CMK (cell line): Measurements from ENCODE around the gene ADARB2.
"Not testable (repeated sequence)": the region's sequence is repeated elsewhere in the genome, so short reads cannot be mapped to it uniquely, and the experiment has no call there.

Experiments
- DNase-seq: peaks from one replicate; pipeline ENCODE4 v3.0.0-alpha.2; 2010; ENCODE audit warnings: low read depth

Gene ADARB2

DNA sequence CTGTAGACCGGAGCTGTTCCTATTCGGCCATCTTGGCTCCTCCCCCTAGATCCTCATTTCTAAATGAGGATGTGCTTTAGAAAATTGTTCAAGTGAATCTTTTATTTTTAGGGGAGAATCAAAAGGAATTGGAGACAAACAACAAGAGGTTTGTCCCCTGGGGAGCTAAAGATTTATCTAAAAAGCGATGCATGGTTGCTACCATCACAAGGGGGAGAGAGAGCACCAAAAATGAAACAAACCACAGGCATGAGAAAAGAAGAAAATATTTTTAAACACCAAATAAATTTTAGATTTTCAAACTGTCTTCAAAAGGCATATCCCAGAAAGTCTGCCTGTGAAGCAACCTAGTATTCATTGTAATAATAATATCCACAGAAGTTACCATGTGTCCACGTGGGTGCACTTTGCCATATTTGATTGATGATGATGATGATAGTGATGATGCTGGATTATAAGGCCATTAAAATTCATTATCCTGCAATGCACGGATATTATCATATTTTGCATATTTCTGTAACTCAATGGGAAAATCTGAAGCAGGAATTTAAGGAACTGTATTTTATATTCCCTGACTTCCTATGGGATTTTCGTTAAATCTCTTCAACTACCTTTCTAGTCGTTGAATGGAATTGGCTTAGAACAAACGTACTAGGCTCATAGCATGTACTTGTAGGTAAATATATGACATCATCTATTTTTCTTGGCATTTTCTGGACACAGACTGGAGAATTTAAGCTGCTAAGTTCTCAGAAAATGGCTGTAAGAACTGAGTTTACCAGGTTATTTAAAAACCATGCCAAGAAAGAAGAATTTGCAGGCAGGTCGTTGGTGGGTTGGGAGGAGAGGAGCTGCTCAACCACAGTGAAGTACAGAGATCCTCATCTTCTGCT, 509.6 kb downstream of the ADARB2 start:
- DNase-seq = no peak

DNA sequence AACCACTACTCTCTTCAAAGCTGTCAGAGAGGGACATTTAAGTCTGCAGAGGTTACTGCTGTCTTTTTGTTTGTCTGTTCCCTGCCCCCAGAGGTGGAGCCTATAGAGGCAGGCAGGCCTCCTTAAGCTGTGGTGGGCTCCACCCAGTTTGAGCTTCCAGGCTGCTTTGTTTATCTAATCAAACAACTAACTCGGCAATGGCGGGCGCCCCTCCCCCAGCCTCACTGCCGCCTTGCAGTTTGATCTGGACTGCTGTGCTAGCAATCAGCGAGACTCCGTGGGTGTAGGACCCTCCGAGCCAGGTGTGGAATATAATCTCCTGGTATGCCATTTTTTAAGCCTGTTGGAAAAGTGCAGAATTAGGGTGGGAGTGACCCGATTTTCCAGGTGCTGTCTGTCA, 510.4 kb downstream of the ADARB2 start:
- not testable (repeated sequence) for DNase-seq

DNA sequence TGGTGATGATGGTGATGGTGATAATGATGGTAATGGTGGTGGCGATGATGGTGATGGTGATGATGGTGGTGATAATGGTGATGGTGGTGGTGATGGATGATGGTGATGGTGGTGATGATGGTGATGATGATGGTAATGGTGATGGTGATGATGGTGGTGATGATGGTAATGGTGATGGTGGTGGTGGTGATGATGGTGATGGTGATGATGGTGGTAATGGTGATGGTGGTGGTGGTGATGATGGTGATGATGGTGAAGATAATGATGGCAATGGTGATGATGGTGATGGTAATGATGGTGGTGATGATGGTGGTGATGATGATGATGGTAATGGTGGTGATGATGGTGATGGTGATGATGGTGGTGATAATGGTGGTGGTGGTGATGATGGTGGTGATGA, 517.5 kb downstream of the ADARB2 start:
- not testable (repeated sequence) for DNase-seq

DNA sequence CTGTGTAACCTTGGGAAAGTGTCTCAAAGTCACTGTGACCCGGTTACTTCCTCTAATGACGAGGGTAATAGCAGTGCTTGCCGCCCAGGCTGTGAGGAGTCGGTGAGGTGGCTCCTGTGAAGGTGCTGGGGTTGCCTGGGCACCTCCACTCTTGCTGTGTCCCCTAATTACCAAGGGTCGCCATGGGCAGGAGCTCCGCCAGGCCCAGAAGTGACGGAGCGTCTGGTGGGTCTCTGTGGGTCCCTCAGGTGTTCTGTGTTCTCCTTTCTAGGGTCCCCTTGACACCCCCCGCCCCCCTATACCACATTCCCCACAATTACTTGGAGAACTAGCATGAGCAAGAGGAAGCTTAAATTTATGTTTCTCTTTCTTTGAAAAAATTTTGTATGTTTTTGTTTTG, 519.7 kb downstream of the ADARB2 start:
- no peak for DNase-seq

DNA sequence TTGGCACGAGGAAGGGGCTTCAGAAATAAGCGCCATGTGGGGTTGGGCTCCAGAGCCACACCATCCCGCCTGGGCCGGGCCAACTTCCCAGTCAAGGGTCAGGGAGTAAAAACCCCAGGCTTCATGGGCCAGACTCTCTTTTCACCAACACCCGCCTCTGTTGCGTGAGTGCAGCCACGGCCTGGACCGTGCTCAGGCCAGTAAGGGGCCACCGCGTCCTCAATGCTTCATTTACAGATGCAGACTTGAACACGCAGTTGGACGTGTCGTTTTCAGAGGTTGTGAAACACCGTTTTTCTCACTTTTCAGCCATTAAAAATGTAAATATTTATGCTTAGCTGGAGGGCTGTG, 520.1 kb downstream of the ADARB2 start:
- no peak for DNase-seq

DNA sequence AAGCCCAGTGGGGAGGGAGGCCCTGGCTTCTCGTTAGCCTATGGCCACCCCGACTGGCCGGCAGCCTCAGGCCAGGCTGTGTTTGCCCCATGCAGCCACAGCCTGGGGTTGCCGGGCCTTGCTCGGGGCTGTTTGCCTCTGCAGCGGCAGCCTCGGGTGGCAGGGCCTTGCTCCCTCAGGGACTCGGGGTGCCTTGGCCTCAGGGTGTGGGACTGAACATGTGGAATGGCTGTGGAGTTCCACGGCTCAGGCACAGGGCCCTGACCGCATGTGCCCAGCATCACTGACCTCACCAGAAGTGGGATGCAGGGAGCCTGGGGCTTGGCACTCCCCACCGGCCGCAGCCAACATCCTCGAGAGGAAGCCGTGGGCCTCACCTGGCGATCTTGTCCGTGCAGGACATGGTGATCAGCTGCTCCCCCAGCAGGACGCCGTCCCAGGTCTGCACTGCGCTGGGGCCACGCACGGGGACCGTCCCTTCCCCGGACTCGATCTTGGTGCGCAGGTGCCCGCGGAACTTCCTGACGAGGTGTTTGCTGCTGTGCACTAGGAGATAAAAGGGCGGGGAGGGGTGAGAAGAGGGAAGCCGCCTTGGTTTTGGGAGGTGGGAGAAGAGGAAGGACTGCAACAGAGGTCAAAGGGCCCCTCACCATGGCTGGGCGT, 520.6 kb downstream of the ADARB2 start:
- no peak for DNase-seq

DNA sequence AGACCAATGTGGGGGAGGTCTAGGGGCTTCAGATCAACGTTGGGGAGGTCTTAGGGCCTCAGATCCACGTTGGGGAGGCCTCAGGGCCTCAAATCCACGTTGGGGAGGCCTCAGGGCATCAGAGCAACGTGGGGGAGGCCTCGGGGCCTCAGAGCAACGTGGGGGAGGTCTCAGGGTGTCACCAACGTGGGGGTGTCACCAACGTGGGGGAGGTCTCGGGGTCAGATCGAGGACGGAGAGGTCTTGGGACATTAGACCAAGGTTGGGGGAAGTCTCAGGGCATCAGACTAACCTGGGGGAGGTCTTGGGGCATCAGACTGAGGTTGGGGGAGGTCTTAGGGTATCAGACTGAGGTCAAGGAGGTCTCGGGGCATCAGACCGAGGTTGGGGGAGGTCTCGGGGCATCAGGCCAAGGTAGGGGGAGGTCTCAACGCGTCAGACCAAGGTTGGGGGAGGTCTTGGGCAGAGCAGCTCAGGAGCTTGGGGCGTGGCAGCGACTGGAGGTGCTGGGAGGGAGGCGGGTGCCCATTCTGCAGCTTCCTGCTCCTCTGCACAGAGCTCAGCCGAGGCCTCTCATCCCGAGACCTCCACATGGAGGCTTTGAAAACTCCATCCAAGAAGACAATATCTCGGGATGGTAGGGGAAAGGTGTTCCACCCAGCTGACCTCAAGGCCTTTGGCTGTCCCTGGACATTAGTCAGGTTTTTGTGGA, 521.3 kb downstream of the ADARB2 start:
- no peak for DNase-seq

DNA sequence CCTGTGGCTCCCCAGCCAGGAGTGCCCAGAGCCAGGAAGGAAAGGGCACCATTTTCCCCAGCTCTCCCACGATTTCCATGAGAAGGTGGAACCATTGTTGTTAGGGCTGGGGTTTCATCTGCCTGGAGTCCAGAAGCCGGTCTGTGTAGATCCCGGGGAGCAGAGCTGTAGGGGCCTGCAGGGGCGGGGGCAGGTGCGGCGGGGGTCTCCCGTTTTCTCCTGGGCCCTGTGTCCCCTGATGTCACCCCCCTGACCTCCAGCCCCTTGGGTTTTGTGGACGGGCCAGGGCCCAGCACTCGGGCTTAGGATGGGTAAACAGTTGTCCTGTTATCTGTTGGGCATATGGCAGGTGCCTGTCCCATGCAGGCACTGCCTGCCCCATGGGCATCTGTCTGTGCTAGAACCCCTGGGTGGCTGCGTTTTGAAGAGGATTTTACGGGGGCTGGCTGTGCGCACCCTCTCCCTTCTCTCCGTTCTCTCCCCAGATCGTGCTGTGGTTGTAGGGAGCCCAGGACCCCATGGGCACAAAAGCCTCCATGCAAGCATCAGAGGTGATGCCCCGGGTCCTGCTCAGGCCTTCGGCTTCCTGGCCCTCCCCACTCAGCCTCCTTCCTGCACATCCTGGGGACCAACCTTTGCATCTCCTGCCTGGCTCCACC, 522.3 kb downstream of the ADARB2 start:
- no peak for DNase-seq

DNA sequence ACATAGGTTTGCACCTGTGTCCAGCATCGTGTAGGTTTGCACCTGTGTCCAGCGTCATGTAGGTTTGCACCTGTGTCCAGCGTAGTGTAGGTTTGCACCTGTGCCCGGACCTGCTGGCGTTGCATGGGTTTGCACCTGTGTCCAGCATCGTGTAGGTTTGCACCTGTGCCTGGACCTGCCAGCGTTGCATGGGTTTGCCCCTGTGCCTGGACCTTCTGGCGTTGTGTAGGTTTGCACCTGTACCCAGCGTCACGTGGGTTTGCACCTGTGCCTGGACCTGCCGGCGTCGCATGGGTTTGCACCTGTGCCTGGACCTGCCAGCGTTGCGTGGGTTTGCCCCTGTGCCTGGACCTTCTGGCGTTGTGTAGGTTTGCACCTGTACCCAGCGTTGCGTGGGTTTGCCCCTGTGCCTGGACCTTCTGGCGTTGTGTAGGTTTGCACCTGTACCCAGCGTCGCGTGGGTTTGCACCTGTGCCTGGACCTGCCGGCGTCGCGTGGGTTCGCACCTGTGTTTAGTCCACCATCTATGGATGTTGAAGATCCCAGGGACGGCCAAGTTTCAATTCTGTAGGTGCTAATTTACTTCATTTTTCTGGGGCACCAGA, 523.2 kb downstream of the ADARB2 start:
- no peak for DNase-seq

DNA sequence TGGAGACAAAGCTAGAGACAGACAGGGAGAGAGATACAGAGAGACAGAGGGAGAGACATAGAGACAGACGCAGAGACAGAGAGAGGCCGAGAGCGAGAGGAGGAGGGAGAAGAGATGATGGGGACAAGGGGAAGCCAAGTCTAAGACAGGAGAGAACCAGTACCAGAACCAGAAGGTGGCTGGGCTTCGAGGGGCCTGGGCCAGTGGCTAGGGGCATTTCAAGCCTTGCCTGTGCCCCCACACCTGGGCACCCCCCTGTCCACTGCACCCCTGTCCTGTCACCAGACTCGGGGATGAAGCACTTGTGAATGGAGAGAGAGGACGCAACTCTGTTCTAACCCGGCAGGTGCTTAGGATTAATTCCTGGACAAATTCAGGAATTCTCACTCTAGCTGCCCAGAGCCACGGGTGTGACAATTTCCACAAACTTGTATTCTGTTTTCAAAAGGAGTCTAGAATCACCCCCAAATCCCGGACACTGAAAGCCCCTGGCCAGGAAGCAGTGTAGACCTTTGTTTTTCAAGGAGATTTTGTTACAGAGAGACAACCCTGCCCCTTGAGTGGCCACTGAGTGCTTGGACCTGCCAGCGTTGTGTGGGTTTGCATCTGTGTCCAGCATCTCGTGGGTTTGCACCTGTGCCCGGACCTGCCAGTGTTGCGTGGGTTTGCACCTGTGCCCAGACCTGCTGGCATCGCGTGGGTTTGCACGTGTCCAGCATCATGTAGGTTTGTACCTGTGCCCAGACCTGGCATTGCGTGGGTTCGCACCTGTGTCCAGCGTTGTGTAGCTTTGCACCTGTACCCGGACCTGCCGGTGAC, 523.9 kb downstream of the ADARB2 start:
- DNase-seq = no peak

DNA sequence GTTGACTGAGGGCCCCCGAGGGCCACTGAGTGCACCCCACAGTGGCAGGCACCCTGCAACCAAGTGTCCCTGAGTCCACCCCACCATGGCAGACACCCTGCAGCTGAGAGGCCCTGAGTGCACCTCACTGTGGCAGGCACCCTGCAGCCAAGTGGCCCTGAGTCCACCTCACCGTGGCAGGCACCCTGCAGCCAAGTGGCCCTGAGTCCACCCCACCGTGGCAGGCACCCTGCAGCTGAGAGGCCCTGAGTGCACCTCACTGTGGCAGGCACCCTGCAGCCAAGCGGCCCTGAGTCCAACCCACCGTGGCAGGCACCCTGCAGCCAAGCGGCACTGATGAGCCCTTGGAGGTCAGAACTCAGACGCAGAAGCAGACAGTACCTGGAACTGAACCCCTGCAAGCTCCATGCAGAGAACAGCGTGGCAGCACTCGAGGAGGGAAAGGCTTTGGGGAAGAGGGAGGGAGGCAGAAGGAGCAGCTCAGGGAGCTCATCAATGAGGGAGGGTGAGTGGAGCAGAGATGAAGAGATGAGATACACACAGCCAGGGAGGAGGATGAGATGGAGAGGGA, 524.7 kb downstream of the ADARB2 start:
- DNase-seq = no peak

DNA sequence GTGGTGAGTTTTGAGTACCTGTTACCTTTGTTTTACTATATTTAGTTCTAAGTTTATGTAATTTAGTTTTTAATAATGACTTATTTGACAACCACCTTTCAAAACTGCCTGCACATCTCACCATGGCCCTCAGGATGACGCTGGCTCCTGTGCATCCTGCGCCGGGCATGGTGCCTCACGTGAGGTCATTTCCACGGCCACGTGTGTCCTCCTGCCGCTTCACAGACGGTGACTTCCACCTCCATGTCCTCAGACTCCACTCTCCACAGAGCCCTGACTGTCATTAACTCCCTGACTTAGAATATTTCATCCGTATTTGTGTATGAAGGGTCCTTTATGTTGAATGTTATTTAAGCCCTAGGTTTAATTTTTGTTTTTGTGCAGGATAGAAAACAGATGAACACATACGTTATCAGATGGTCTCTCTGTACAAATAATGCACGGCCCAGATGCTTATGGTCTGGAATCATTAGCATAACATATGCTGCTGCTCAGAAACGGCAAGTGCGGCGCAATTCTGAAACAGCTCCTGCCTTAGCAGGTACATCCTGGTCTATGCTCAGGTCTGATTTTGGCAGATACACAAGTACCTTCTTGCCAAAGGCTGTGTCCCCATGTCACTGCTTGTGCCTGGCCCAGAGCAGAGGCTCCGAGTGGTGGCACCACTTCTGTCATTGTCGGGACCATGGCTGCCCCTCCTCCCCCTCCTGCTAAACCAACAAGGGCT, 525.3 kb downstream of the ADARB2 start:
- no peak for DNase-seq

DNA sequence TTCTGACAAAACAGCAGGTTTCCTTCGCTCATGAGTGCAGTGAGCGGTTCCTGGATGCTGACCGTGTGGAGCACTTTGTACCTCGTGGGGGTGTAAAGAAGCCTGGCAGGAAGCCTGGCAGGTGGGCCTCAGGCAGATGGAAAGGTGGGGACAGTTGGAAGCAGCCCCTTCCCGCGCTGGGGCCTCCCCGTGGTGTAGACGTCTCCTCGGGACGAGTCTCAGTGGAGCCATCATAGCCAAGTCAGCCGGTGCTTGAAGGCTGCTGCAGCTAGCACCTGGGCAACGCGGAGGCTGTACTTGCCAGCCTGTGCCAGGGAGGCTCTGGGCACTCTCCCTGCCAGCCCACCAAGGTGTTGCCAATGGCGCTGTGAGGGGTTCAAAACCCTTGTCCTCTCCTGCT, 526.7 kb downstream of the ADARB2 start:
- no peak for DNase-seq

DNA sequence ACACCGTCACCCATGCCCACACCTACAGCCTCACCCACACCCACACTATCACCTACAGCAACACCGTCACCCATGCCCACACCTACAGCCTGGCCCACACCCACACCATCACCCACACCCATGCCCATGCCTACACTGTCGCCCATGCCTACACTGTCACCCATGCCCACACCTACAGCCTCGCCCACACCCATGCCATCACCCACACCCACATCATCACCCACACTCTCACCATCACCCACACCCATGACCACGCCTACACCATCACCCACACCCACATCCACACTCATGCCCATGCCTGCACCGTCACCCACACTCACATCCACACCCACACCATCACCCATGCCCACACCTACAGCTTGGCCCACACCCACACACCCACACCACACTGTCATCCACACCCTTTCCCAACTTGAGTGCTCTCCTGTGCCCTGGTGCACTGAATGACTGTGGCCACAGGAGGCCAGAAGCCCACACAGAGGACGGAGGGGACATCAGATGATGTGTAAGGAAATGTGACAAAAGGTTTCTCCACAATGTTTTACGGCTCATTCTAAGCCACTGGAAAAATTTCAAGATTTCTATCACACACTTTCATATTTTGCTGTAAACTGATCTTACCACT, 527.9 kb downstream of the ADARB2 start:
- DNase-seq = no peak

DNA sequence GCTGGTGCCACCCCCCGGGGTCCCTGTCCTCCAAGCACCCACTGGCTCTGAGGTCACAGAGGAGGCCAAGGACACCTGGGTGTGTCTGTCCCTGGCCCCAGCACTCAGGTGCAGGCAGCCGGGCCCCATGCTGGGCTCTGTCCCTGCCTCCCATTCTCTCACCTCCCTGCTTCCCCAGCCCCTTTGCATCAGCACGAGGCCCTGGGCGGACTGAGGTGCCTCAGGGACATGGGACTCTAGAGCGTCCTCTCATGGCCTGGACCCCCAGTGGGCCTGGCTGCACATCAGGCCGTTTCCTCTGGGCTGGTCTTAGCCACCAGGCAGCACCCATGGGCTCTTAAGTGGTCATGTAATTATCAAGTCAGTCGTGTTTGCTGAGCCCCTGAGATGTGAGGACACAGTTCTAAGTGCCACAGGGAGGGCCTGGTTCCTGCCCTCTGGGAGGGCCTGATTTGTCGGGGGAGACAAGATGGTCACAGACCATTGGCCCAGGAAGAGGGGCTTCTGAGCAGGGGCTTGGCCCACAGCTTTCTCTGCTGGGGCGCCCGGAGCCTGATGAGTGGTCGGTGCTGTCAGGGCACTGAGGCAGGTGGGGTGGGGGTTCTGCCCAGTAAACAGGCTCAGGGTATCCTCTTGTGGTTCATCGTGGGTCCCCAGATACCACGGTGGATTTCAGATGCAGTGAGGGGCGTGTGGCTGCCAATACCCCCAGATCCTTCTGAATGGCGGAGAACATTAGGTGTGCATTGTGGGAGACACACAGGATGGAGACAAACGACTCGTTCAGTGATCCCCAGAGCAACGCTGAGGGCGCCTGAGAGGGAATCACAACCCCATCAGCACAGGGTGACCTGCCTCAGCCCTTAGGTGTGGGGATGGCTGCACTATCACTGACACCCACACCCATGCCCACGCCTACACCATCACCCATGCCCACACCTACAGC, 528.7 kb downstream of the ADARB2 start:
- no peak for DNase-seq

DNA sequence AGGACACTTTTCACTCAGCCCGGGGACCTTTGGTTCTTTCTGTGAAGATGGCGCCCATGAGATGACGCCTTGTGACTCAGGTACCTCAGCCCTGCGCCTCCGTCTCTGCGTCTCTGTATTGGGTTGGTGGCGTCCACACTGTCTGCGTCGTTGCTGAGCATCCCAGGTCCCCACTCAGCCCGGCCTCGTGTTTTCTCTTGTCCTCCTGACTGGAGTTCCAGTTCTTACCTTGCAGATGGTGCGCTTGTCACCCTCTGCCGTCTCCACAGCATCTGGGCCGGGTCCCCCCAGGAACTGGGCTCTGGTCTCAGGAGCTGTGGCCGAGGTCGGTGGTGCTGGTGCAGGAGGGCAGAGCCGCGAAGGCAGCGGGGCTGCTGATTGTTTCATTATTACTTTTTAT, 530.7 kb downstream of the ADARB2 start:
- no peak for DNase-seq

DNA sequence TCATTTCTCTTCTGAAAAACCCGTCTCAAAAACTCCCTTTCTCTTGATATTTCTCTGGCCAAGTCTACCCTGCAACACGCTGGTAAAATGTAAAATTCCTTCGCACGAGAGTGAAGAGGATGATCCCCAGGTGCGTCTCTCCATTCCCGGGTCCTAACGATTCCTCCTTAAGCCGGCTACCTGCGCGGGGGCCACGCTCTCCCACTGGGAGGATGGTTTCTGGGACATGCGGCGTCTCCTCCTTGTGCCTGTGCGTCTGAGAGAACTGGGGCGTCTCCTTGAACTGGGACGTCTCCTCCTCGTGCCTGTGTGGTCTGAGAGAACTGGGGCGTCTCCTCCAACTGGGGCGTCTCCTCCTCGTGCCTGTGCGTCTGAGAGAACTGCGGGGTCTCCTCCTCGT, 531.2 kb downstream of the ADARB2 start:
- no peak for DNase-seq

DNA sequence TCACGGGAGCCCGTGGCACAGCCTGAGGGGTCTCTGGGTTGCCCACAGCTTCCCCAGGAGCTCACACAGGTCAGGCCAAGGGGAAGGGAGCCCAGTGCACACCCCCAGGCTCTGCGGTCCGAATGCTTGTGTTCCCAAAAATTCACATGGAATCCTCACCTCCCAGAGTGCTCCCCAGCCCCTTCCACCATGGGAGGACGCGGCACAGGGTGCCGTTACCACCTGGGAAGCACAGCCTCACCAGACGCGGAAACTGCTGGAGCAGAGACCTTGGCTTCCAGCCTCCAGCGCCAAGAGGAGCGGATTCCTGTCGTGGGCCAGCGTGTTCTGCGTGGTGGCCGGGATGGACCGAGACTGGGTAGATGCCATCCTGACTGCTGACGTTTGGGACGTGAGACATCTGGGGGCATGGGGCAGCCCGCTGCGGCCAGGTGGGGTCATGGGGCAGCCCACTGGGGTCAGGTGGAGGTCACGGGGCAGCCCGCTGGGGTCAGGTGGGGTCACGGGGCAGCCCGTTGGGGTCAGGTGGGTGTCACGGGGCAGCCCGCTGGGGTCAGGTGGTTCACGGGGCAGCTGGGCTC, 531.8 kb downstream of the ADARB2 start:
- no peak for DNase-seq
